NCI-H146 treated with DMSO at 0.1 percent for 48 hours (cell line): ENCODE data around the gene PHKB.
"Not testable (repeated sequence)": the region's sequence is repeated elsewhere in the genome, so short reads cannot be mapped to it uniquely, and the experiment has no call there.

ENCODE experiments used
- DNase-seq: peaks from one replicate; lab custom pipeline; 2025; ENCODE audit not compliant: unreplicated experiment; lab: John Stamatoyannopoulos, UW

Gene PHKB

DNA sequence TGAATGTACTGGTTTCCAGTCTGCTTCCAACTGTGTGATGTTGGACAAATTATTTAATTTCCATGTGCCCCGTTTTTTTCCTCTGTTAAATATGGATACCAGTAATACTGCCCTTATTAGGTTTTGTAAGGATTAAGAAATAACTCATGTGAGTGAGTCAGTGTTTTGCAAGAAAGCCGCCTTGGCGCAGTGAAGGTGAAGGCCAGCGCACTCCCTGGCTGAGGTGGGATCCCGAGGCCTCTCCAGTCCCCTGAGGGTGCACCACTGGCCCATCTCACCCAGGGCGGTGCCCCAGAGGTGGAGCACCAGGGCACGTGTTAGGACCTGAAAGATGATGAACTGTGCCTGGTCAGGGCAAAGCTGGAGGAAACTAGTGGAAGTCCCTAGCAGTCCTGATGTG, 43.5 kb downstream of the PHKB start:
- no peak for DNase-seq

DNA sequence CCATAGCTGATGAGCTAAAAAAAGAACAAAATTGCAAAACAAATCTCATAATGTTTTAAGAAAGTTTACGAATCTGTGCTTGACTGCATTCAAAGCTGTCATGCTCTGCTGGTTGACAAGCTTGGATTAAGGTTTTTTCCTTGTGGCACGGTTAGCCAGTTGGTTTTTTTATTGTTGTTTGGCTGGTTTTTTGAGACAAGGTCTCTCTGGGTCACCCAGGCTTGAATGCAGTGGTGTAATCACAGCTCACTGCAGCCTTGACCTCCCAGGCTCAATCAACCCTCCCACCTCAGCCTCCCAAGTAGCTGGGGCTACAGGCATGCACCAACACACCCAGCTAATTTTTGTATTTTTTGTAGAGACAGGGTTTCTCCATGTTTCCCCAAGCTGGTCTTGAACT, 45.7 kb downstream of the PHKB start:
- no peak for DNase-seq

DNA sequence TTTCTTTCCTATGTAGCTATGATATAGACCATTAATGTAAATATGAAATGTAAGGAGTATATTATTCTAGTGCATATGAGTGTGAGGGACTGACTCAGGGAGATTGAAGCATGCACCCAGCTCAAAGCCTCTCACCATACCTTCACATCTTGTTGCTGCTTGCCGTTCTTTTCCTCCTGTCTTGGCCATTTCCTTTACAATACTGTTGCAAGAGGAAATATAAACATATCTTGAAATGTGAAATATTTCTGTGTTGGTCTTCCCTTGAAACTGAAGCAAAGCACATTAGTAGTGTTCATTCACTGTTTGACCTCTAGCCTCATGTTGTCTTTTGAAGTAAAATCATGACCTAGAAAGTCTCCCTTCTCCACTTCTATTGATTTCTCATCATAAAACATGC, 46.6 kb downstream of the PHKB start:
- no peak for DNase-seq

DNA sequence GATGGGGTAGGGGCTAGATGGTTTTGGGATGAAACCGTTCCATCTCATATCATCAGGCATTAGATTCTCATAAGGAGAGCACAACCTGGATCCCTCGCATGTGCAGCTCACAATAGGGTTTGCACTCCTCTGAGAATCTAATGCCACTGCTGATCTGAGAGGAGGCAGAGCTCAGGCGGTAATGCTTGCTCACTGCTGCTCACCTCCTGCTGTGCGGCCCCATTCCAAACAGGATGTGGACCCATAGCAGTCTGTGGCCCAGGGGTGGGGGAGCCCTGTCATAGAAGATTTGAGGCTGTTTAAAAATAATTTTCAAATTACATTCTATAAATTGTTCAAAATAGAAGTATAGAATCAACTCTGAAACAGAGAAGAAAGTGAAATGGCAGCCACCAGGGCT, 50.8 kb downstream of the PHKB start:
- DNase-seq: no peak

DNA sequence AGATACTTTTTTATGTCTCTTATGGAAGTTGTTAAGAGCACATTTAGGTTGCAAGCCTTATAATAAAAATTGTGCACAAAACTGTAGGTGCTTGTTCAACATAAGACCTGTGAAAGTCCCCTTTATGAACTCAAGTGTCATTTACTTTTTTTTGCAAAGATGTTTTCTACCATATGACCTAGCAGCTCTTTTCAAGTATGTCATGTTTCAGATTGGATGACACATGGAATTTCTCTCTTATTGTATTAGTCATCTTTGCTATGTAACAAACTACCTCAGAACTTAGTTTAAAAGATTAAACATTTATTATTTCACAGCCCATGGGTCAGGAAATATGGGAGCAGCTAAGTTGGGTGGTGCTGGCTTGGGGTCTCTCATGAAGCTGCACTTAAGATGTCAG, 57.9 kb downstream of the PHKB start:
- DNase-seq: no peak

DNA sequence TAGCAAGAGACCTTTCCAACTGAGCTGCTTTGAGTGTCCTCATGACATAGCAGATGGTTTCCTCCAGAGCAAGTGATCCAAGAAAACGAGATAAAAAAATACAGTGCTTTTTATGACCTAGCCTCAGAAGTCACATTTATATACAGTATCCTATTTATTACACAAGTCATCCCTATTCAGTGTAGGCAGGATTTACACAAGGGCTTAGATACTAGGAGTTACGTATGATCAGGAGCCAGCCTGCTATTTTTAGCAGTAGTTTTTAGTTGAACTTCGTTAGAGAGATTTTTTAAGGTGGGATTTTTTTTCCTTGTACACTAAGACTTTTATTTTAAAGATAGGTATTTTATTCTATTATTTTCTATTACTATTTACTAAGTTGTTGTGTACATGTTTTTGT, 58.4 kb downstream of the PHKB start:
- DNase-seq: no peak

DNA sequence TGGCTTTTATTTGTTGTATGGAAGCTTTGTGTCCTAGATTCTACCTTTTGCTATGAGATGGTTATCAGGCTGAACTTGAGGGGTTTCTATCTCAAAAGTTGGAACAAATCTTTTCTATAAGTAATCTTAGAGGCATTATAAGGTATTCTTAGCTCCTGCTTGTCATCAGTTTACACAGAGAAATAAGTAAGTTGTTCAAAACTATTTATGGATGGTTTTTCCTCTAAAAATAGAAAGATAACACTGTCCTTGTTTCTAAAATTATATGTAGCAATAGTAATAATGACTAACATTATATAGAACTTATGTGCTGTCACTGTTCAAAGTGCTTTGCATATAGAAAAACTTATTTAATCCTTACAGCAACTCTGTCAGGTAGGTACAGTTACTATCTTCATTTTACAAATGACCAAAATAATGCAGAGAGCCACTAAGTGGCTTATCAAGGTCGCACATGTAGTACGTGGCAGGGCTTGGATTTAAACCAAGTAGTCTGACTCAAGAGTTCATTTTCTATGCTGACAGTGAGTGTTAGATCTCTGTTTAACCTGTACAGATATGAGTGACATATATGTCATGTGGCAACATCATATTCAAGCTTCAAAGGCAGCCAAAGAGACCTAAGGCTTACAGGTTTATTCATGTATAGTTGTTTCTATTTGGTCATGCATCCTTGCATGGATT, 59.0 kb downstream of the PHKB start:
- DNase-seq: no peak

DNA sequence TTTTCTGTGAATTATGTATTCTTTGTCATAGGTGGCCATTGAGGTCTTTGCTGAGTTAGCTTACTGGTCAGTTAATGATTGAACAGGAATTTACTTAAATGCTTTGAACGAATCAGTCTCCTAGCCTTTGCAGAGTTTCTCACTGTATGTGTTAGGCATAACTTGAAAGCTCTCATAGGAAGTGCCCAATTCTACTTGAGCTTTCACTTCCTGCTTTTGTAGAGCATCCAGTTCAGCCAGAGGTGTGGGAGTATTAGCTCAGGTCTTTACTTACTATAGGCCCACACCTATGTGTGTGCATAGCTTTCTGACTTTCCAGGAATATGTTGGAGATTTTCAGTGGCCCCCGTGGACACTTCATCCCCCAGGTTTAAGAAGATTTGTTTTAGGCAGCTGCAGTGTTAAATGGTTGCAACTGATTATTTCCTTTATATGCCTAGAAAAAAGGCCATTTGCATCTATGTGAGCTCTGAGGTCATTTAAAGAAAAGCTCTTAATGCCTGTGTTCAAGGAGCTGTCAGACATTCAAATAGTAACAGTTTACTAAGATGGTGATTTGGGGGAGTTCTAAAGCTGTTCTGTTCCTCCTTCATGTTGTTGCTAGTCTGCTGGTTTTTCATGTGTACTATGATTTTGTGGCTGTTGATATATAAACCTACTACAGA, 62.3 kb downstream of the PHKB start:
- no peak for DNase-seq

DNA sequence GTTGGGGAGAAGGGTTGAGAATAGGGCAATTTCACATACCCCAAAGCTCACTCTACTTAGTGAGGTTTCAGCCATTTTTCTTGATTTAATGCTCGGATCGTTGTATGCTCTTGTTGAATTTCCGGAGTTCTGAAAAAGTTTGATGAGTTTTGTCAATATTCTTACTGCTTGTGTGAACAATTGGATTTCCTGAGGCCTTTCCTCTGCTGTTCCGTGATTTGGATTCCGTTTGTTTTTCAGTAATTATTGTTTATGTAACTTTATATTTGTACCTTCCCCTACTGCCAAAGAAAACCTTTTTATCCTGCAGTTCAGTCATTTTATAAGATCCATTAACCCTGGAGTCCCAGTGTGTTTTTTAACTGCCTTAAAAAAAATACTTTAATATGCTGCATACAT, 62.9 kb downstream of the PHKB start:
- DNase-seq: no peak

DNA sequence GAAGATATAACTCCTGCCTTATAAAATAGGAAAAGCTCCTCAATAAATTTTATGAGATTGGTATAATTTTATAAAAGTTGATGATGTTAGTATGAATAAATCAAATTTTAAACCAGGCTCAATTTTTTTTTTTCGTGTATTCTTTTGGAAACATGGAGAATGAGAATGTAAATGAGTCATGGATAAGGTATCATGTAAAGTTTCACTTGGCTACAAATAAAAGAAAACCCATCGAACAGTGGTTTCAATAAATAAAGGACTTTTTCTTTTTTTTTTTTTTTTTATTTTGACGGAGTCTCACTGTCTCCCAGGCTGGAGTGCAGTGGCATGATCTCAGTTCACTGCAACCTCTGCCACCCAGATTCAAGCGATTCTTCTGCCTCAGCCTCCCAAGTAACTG, 67.3 kb downstream of the PHKB start:
- no peak for DNase-seq

DNA sequence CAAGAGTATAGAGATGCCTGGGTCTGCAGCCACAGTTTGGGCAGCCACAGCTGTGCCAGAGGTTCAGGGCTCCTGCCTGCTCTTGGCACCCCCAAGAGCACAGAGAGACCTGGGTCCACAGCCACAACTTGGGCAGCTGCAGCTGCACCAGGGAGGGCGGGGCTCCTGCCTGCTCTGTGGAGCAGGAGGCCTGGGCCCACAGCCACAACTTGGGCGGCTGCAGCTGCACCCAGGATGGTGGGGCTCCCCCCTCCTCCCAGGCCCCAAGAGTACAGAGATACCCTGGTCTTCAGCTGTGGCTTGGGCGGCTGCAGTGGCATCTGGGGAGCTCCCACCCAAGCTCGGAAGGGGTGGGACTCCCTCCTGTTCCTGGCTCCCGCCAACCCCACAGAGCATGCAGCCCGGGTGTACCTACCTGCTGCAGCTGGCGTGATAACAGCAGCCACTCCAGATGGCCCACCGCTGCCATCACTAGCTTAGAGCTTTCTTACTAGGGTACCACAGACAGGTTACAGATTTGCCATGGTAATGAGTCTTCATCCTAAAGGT, 72.7 kb downstream of the PHKB start:
- DNase-seq: no peak

DNA sequence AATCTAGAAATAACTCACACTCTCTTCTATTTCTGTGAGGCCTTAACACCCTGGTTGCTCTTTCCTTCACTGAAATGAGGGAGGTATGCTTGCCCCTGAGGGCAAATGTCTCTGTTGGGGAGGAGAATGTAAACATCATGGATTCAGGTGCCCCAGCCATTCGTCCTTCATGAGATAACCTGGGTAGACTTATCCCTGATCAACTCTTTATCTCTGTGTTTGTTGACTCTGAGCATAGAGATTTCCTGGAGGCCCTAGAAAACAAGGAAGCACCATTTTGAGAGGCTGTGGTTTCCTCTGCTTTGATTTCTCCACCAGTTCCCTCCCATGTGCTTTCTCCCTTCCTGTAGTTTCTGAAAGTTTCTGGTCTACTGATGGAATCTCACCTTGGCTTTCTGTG, 77.3 kb downstream of the PHKB start:
- DNase-seq: no peak

DNA sequence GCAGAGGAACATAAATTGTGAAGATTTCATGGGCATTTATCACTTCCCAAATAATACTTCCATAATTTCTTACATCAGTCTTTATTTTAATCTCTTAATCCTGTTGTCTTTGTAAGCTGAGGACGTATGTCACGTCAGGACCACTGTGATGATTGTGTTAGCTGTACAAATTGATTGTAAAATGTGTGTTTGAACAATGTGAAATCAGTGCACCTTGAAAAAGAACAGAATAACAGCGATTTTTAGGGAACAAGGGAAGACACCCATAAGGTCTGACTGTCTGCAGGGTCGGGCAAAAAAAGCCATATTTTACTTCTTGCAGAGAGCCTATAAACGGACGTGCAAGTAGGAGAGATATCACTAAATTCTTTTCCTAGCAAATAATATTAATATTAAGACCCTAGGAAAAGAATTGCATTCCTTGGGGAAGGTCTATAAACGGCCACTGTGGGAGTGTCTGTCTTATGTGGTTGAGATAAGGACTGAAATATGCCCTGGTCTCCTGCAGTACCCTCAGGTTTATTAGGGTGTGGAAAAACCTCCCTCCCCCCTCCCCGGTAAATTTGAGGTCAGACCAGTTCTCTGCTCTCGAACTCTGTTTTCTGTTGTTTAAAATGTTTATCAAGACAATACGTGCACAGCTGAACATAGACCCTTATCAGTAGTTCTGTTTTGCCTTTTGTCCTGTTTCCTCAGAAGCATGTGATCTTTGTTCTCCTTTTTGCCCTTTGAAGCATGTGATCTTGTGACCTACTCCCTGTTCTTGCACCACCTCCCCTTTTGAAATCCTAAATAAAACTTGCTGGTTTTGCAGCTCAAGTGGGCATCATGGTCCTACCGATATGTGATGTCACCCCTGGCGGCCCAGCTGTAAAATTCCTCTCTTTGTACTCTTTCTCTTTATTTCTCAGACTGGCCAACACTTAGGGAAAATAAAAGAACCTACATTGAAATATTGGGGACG, 78.9 kb downstream of the PHKB start:
- DNase-seq: not testable (repeated sequence)

DNA sequence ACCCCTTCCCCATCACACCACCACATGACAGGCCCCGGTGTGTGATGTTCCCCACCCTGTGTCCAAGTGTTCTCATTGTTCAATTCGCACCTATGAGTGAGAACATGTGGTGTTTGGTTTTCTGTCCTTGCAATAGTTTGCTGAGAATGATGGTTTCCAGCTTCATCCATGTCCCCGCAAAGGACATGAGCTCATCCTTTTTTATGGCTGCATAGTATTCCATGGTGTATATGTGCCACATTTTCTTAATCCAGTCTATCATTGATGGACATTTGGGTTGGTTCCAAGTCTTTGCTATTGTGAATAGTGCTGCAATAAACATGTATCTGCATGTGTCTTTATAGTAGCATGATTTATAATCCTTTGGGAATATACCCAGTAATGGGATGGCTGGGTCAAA, 80.0 kb downstream of the PHKB start:
- DNase-seq: not testable (repeated sequence)

DNA sequence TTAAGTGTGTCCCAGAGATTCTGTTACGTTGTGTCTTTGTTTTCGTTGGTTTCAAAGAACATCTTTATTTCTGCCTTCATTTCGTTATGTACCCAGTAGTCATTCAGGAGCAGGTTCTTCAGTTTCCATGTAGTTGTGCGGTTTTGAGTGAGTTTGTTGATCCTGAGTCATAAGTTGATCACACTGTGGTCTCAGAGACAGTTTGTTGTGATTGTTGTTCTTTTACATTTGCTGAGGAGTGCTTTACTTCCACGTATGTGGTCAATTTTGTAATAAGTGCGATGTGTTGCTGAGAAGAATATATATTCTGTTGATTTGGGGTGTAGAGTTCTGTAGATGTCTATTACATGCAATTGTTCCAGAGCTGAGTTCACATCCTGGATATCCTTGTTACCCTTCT, 83.1 kb downstream of the PHKB start:
- DNase-seq: not testable (repeated sequence)

DNA sequence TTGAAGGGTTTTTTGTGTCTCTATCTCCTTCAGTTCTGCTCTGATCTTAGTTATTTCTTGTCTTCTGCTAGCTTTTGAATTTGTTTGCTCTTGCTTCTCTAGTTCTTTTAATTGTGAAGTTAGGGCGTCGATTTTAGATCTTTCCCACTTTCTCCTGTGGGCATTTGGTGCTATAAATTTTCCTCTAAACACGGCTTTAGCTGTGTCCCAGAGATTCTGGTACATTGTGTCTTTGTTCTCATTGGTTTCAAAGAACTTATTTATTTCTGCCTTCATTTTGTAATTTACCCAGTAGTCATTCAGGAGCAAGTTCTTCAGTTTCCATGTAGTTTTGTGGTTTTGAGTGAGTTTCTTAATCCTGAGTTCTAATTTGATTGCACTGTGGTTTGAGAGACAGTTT, 90.1 kb downstream of the PHKB start:
- not testable (repeated sequence) for DNase-seq

DNA sequence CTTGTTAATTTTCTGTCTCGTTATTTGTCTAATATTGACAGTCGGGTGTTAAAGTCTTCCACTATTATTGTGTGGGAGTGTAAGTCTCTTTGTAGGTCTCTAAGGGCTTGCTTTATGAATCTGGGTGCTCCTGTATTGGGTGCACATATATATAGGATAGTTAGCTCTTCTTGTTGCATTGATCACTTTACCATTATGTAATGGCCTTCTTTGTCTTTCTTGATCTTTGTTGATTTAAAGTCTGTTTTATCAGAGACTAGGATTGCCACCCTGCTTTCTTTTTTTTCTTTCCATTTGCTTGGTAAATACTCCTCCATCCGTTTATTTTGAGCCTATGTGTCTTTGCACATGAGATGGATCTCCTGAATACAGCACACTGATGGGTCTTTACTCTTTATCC, 90.6 kb downstream of the PHKB start:
- not testable (repeated sequence) for DNase-seq

DNA sequence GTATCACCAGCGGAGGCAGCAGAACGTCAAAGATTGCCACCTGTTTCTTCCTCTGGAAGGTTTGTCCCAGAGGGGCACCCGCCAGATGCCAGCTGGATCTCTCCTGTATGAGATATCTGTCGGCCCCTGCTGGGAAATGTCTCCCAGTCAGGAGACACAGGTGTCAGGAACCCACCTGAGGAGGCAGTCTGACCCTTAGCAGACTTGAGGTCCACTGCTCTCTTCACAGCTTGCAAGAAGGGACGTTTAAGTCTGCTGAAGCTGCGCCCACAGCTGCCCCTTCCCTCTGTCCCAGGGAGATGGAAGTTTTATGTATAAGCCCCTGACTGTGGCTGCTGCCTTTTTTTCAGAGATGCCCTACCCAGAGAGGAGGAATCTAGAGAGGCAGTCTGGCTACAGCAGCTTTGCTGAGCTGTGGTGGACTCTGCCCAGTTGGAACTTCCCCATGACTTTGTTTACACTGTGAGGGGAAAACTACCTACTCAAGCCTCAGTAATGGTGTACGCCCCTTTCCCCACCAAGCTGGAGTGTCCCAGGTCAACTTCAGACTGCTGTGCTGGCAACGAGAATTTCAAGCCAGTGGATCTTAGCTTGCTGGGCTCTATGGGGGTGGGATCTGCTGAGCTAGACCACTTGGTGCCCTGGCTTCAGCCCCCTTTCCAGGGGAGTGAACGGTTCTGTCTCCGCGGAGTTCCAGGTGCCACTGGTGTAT, 92.9 kb downstream of the PHKB start:
- no peak for DNase-seq

DNA sequence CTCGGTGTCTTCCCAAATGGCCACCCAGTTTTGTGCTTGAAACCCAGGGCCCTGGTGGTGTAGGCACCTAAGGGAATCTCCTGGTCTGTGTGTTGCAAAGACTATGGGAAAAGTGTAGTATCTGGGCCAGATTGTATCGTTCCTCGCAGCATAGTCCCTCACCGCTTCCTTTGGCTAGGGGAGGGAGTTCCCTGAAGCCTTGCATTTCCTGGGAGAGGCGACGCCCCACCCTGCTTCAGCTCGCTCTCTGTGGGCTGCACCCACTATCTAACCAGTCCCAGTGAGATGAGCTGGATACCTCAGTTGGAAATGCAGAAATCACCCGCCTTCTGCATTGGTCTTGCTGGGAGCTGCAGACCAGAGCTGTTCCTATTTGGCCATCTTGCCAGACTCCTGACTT, 93.5 kb downstream of the PHKB start:
- not testable (repeated sequence) for DNase-seq

DNA sequence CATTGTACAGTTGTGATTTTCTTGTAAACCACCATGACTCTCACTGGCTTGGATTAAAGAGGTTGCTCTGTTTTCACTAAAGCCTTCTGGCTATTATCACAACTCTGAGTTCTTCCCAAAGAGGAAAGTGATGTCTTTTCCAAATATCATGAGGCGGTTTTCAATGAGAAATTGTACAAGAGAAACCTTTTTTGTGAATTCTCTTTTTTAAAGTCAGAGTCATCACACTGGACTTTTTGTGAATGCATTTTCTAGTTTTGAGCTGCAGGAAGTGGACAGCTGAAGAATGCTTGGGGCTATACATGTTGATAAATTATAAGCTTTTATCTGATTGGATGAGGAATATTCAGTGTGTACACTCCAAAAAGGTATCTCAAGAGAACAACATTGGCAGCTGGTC, 100.2 kb downstream of the PHKB start:
- no peak for DNase-seq

DNA sequence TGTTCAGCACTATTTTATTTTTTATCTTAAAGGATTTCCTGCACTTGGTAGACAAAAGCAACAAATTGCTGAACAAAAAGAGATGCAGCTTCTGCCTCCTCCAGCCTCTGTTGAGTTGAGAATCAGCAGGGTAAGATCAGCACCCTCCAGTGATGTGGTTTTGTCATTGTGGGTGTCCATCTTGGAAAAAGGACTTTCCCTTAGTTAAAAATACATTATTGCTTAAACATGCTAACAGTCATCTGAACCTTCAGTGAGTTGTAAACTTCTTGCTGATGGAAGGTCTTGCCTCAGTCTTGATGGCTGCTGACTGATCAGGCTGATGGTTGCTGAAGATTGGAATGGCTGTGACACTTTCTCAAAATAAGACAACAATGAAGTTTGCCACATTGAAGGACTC, 101.2 kb downstream of the PHKB start:
- no peak for DNase-seq
